Endometrium (tissue), 2 donors: ENCODE results near the gene MYO1A.
"Not testable (repeated sequence)": the region's sequence is repeated elsewhere in the genome, so short reads cannot be mapped to it uniquely, and the experiment has no call there.

Experiments
- FAIRE-seq: peaks from 2 replicates; lab custom pipeline; 2012; peaks lifted over from hg19 to GRCh38; lab: Jason Lieb, UNC
- donor health status: control.
- donor health status: control.

The MYO1A gene

GRCh38 chr12:57087010-57087690 lies 37.2 kb upstream of the MYO1A start:
- no peak for FAIRE-seq

GRCh38 chr12:57086493-57087009 lies 36.6 kb upstream of the MYO1A start:
- FAIRE-seq = no peak

GRCh38 chr12:57085999-57086492 lies 36.1 kb upstream of the MYO1A start:
- FAIRE-seq = no peak

GRCh38 chr12:57080855-57081254 lies 30.9 kb upstream of the MYO1A start:
- no peak for FAIRE-seq

GRCh38 chr12:57079821-57080220 lies 29.9 kb upstream of the MYO1A start:
- no peak for FAIRE-seq

- FAIRE-seq = peak; percentile 99
Observed at GRCh38 chr12:57078519-57079404, 28.8 kb upstream of the MYO1A start, which contains the start of gene NEMP1. TSS of gene NEMP1 (minus strand) at chr12:57078791. CDS start at chr12:57078745, 46 bp downstream.

GRCh38 chr12:57073566-57074450 lies 23.9 kb upstream of the MYO1A start:
- FAIRE-seq = not testable (repeated sequence)

GRCh38 chr12:57072661-57073060 lies 22.7 kb upstream of the MYO1A start:
- FAIRE-seq = no peak

GRCh38 chr12:57069523-57069922 lies 19.6 kb upstream of the MYO1A start:
- FAIRE-seq = peak; percentile 63

GRCh38 chr12:57066245-57066644 lies 16.3 kb upstream of the MYO1A start:
- FAIRE-seq = no peak

DNA sequence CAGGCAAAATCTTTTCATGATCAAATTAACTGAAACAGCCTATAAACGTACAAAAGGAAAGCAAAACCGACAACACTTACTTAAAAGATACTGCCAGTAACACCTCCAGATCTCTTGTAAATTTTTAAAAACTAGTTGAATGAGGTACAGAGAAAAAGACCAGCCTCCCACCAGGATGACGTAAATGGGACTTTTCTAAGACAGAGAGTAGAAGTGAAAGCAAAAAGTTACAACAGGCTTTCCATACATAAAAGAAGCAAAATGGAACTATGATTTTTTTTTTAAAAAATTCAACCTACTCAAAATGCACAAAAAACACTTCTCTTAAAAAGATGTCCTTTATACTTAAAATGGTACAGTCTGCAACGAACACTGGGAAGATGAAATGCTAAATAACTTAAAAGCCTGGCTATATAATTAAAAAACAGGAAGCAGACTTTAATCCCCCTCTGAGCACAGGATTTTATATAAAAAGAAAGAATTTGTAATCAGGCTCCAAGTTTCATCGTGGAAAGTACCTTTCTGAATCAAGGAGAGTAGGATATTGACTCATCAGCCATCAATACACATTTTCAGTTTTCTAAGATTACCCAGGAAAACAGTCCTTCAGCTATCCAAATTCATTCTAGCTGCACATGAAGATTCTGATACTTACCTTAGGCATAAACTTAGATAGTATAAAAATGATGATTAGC lies 14.2 kb upstream of the MYO1A start:
- FAIRE-seq = no peak

DNA sequence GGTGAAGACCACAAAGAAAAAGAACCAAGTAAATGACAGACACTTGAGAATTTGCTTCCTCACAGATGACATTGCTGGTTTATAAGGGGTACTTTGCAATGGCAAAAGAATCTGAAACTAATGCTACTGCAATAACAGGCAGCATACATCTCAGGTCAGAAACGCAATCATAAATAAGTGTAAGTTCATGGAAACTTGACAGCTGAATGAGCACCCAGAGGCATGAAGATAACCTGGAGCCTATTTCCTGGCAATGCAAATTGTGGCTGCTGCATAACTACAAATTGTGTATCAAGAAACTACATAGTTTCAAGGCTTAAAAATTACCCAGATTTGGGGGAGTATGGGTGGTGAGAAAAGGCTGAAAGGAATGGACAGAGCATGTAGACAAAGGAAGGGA lies 8.5 kb upstream of the MYO1A start:
- no peak for FAIRE-seq

- FAIRE-seq = no peak
Observed at GRCh38 chr12:57057067-57057751, 7.3 kb upstream of the MYO1A start.

GRCh38 chr12:57055824-57056223 lies 5.9 kb upstream of the MYO1A start:
- FAIRE-seq = no peak

GRCh38 chr12:57053901-57054300 lies 4.0 kb upstream of the MYO1A start:
- not testable (repeated sequence) for FAIRE-seq

GRCh38 chr12:57053146-57053545 lies 3.2 kb upstream of the MYO1A start:
- FAIRE-seq = not testable (repeated sequence)

DNA sequence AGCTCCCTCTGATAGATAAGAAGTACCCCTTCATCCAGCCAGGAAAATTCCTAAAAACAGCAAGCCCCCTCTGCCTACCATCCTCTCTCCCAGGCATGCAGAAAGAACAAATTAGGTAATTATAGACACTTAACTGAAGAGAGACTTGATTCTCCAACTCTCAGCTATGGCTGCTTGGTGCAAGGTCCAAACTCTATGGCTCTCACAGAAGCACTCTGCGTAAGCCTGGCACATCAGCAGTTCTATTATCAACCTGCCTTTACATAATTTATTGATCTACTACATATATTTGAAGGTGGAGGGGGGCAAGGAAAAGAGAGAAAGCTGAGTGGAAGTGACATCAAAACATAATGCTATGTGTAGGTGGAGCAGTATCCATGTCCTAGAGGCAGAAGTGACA lies 1.1 kb upstream of the MYO1A start:
- FAIRE-seq = no peak

DNA sequence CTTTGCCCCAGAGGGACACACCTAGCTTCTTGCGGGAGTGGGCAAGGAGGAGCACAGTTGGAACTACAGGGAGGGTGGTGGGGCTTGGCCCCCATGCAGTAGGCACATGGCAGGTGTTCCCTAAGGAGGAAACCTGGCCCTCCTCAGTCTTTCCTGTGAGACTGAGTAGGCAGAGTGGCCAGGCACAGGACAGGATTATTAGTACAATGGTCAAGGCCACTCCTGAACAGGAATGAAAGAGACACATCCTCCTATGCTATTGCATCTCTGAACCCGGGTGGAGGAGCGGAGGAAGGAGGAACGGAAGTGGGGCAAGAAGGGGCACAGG lies 846 bp downstream of the MYO1A start:
- no peak for FAIRE-seq

DNA sequence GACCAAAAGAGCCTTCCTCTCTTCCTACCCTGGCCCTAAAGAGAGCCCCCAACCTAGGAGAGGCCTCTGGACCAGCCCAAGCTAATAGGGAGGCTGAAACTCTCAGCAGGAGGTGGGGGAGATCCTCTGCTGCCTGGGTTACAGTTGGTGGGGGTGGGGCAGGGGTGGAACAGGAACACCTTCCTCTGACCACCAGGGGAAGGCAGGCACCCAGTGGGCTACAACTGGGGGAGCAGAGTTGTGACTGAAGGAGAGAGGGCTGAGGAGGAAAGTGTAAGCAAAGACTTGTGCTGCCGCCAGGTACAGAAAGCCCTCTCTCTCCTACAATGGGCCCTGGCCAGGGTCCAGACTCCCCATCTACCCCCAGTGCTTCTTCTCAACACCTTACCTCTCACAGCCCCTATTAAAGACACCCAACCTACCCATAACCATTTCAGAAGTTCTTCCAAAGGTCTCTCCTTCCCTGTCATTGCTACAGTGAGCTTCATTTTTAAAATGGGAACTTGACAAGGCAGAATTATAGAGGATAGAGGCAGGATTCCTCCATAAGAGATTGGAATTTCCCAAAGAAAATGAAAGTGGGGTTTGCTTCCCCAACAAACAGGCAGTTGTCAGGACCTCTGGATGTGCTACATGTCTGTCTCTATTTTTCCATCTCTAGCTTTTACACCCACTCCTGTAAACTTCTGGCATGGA lies 1.4 kb downstream of the MYO1A start:
- no peak for FAIRE-seq

GRCh38 chr12:57047981-57048380 lies 1.9 kb downstream of the MYO1A start:
- no peak for FAIRE-seq
